ENCODE data around the gene NRXN3.

DNA sequence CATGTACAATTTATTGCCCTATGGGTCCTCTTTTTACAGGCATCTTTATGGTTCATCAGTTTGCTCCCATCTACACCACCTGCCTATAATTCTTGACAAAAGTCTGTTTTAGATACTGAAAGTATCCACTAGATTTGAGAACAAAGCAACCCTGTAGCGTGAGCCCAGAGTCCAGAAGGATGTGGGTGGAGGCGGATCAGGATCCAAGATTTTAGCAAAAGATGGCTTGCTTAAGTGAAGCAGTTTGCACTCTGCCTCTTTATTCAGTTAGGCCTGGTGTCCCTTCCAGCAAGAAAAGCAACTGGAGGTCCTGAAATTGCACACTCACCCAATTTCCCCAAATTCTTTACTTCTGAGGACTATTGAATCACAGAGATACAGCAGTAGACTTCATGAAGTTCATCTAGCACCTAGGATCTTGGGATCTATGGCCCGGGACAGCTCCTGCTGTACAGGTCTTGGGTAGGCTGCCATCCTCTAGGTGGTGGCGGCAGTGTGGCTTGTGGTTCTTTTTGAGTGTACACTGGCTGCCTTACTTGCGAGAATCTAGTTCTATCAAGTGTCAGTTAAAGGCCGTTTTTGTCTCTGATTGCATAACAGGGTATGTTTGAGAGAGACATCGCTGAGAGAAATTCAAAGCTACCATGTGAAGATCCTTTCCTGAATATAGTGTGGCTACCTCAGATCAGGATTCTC, 873.2 kb downstream of the NRXN3 start:
- TF ChIP-seq EZH2phosphoT487 (IDR thresholded peaks at IDR 0.05; ENCODE audit: insufficient read depth, low read depth) (no peak), EZH2 (IDR thresholded peaks at IDR 0.05; ENCODE audit: insufficient read depth, poor library complexity, severe bottlenecking) (no peak)
